ENCODE data around the gene STK4. TPM values are rescaled to one million over a fixed set of nuclear protein-coding genes. Genes with fewer than 3 reads are reported as not detected.
A peak's percentile ranks its signal among the peaks of the same experiment; 100 is the strongest.

STK4 gene
- total and polyA plus RNA-seq, 7 donors, result 2.4 to 8.6 (median 5.6) TPM

GRCh38 chr20:45085867-45086266, 119.6 kb downstream of the STK4 start:
- TF ChIP-seq, protein P1, sequence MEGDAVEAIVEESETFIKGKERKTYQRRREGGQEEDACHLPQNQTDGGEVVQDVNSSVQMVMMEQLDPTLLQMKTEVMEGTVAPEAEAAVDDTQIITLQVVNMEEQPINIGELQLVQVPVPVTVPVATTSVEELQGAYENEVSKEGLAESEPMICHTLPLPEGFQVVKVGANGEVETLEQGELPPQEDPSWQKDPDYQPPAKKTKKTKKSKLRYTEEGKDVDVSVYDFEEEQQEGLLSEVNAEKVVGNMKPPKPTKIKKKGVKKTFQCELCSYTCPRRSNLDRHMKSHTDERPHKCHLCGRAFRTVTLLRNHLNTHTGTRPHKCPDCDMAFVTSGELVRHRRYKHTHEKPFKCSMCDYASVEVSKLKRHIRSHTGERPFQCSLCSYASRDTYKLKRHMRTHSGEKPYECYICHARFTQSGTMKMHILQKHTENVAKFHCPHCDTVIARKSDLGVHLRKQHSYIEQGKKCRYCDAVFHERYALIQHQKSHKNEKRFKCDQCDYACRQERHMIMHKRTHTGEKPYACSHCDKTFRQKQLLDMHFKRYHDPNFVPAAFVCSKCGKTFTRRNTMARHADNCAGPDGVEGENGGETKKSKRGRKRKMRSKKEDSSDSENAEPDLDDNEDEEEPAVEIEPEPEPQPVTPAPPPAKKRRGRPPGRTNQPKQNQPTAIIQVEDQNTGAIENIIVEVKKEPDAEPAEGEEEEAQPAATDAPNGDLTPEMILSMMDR (IDR thresholded peaks at IDR 0.05), result no peak
- Histone ChIP-seq H3K36me3 (ENCODE audit: insufficient read depth in 1 of 2, low read depth in 1 of 2) (peaks cover 6 to 9% of the 10 kb centered on the region in 2 donors), H3K4me3 (no peak overlapping the region), H3K4me1 (peaks cover 4% of the 10 kb centered on the region), H3K9me3 (peaks cover 6% of the 10 kb centered on the region), H3K27ac (no peak overlapping the region), H3K27me3 (ENCODE audit: insufficient read depth in 3 of 3, low read length in 2 of 3) (no peaks in the 10 kb centered on the region)
- 97 to 100% (median 100%) methylated on average over 1 of the region's 1 CpG for WGBS, 3 donors
- intact Hi-C loops (cut with DNase I), result no loop called here
- DNase-seq (no peak), ATAC-seq (no peak)

DNA sequence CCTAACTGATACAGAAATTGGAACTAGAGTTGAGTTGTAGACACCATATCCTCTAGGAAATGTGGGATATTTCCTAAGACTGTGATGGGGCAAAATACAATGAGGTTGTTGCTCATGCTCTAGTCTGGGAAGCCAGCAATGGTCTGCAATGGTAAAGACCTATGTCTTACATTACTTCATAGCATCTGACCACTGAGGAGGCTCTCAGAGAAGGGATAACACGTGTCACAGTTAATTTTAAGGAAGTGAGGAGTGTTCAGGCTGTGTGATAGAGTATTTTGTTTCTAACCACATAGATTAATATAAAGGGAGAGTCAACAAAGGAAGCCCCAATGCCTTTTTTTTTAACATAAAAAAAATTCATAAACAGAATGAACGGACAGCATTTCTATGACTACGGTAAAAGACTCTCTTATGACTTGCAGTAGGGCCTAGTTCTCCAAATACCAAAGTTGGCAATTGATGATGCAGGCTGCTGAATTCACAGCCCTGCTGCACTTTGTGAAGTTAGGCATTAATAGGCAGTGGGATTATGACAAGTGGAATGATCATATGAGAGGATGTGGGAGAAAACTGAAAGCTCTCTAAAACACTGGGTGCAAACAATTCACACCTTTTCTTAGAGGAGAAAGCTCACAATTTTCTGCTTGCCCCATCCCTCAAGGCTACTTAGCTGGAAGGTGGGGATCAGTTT, 120.9 kb downstream of the STK4 start:
- Histone ChIP-seq H3K36me3 (ENCODE audit: insufficient read depth in 1 of 2, low read depth in 1 of 2) (peaks cover 0 to 2% of the 10 kb centered on the region in 2 donors), H3K9me3 (peaks cover 5% of the 10 kb centered on the region), H3K4me3 (no peak overlapping the region), H3K27me3 (ENCODE audit: insufficient read depth in 3 of 3, low read length in 2 of 3) (no peaks in the 10 kb centered on the region), H3K27ac (no peak overlapping the region), H3K4me1 (peaks cover 4% of the 10 kb centered on the region)
- intact Hi-C loops (cut with DNase I), result no loop called here
- TF ChIP-seq, protein P1 (IDR thresholded peaks at IDR 0.05), result no peak
- ATAC-seq (no peak), DNase-seq (no peak)
- 68 to 83% (median 76%) methylated on average over 3 of the region's 3 CpGs for WGBS, 3 donors

GRCh38 chr20:45087814-45088213, 121.5 kb downstream of the STK4 start:
- intact Hi-C loops (cut with DNase I), result no loop called here
- H3K27me3 ChIP-seq (ENCODE audit: insufficient read depth in 3 of 3, low read length in 2 of 3), result no peaks in the 10 kb centered on the region
- TF ChIP-seq, protein P1 (IDR thresholded peaks at IDR 0.05), result no peak
- ATAC-seq, result no peak
- H3K27ac ChIP-seq, result no peak overlapping the region
- no peak for DNase-seq
- no peaks in the 10 kb centered on the region for H3K9me3 ChIP-seq
- peaks cover 4% of the 10 kb centered on the region for H3K4me1 ChIP-seq
- H3K36me3 ChIP-seq (ENCODE audit: insufficient read depth in 1 of 2, low read depth in 1 of 2), result peaks cover 0 to 2% of the 10 kb centered on the region in 2 donors
- no peak overlapping the region for H3K4me3 ChIP-seq
- WGBS, 3 donors, result 24 to 67% (median 37%) methylated on average over 1 of the region's 1 CpG

- H3K9me3 ChIP-seq, result no peaks in the 10 kb centered on the region
- H3K4me1 ChIP-seq, result peaks cover 4% of the 10 kb centered on the region
- ATAC-seq, result peak in 3 of 4 donors; percentile 69 to 88 (median 86)
- 42 to 54% (median 51%) methylated on average over 7 of the region's 7 CpGs for WGBS, 3 donors
- no peak for DNase-seq
- intact Hi-C loops (cut with DNase I), result no loop called here
- no peak overlapping the region for H3K4me3 ChIP-seq
- H3K27ac ChIP-seq, result no peak overlapping the region
- H3K36me3 ChIP-seq (ENCODE audit: insufficient read depth in 1 of 2, low read depth in 1 of 2), result peaks cover 0 to 2% of the 10 kb centered on the region in 2 donors
- no peaks in the 10 kb centered on the region for H3K27me3 ChIP-seq (ENCODE audit: insufficient read depth in 3 of 3, low read length in 2 of 3)
- TF ChIP-seq, protein P1 (IDR thresholded peaks at IDR 0.05), result no peak
Measured at GRCh38 chr20:45088247-45088646, 121.9 kb downstream of the STK4 start.

DNA sequence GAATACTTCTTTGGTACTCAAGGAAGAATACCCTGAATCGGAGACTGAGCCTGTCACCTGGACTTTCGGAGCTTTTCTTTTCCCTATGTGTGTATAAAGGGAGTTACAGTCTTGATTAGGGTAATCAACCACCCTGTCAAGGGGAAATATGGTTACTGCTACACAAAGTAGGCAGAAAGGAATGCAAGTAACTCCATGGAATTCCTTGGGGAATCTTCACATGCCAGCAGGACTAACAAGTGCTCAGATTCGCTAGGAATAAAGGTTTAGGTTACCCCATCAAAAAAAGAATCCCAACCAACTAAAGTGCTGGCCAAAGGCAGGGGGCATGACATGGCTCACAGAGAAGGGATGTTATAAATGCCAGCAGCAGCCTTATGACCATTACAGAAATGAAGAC, 124.2 kb downstream of the STK4 start:
- no peaks in the 10 kb centered on the region for H3K9me3 ChIP-seq
- no peak overlapping the region for H3K4me3 ChIP-seq
- H3K4me1 ChIP-seq, result peaks cover 4% of the 10 kb centered on the region
- no peak overlapping the region for H3K27ac ChIP-seq
- ATAC-seq (no peak), DNase-seq (no peak)
- intact Hi-C loops (cut with DNase I), result no loop called here
- H3K27me3 ChIP-seq (ENCODE audit: insufficient read depth in 3 of 3, low read length in 2 of 3), result no peaks in the 10 kb centered on the region
- 92 to 96% (median 93%) methylated on average over 3 of the region's 3 CpGs for WGBS, 3 donors
- TF ChIP-seq, protein P1 (IDR thresholded peaks at IDR 0.05), result no peak
- H3K36me3 ChIP-seq (ENCODE audit: insufficient read depth in 1 of 2, low read depth in 1 of 2), result peaks cover 0 to 2% of the 10 kb centered on the region in 2 donors
